ENCODE data around the gene TMEM41B.
"Not testable (repeated sequence)": the region's sequence is repeated elsewhere in the genome, so short reads cannot be mapped to it uniquely, and the experiment has no call there.

The TMEM41B gene

DNA sequence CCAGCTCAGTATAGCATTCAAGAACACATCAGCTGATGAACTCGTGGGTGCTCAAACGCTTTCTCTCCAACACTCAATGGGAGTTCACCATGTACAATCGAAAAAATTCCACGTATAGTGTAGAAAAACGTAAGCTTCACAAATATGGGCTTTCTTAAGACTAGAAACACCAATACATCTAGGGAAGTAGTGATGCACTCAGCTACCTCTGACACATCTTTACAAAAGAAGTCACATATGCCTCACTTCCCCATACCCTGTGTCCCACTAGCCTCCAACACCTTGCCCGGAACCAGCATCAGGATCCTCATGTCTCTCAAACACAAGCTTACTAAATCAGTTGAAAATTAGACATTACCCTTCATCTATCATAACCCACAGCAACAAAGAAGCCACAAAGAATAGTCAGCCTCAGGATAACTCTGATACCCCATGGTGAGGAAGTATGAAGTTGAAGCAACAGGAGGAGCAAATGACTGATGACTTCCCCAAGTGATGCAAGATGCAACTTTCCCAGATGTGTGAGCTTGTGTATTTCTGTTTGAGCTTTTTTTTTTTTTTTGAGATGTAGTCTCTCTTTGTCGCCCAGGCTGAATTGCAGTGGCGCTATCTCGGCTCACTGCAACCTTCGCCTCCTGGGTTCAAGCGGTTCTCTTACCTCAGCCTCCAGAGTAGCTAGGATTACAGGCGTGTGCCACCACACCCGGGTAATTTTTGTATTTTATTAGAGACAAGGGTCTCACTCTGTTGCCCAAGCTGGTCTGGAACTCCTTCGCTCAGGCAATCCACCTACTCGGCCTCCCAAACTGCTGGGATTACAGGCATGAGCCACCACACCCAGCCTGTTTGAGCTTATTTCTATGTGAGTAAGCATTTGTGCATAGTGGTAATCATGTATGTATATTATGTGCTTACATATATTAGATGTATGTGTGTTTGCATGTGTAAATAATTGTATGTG, 40.7 kb downstream of the TMEM41B start:
- no peak for DNase-seq (ENCODE audit: low spot score in 2 of 2)

DNA sequence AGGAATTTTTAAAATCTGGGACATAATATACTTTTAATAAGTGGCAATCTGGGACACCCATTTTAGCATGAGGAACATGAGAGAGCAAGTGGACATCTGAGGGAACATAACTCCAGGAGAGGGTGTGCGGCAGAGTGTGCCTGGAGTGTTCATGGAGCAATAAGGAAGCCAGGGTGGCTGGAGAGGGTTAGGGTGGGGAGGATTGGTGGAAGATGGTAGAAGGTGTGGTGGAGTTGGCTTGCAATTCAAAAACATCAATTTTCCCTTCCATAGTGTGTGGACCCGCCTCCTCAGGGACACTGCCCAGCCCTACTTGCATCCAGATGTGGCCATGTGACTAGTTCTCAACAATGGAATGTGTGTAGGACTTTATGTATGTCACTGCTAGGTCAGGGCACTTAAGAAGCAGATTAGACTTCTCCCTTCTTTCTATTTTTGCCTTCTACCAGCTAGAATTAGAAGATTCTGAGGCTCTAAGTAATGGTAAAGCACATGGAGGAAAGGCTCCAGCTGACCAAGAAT, 44.8 kb downstream of the TMEM41B start:
- H3K36me3 Mint-ChIP-seq = peaks cover 6% of the 10 kb centered on the region
- ATAC-seq (no peak), DNase-seq (ENCODE audit: low spot score in 2 of 2) (no peak)
- H3K9me3 Mint-ChIP-seq = no peaks in the 10 kb centered on the region
- peaks cover 13% of the 10 kb centered on the region for H3K4me1 Mint-ChIP-seq
- no peak overlapping the region for H3K27ac Mint-ChIP-seq
- H3K4me3 Mint-ChIP-seq = no peak overlapping the region

More for the DNA sequence above, 40.7 kb downstream of the TMEM41B start:
- Mint-ChIP-seq H3K9me3 (no peaks in the 10 kb centered on the region), H3K36me3 (peaks cover 6% of the 10 kb centered on the region), H3K4me1 (peaks cover 12% of the 10 kb centered on the region), H3K27ac (no peak overlapping the region), H3K4me3 (no peak overlapping the region)
- no peak for ATAC-seq

DNA sequence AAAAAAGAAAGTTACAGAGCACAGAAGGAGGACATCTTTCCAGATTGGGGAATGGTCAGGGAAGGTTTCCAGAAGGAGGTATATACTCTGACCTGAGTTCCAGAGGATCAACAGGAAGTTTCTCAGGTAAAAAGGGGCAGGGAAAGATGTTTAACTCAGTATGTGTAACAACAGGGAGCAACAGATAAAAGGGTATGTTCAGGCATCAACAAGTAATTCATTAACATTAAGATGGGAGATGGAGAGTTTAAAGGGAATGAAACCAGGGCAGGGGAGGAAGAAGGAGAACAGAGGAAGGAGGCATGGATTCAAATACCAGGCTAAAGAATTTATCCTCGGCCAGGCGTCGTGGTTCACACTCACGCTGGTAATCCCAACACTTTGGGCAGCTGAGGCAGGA, 46.7 kb downstream of the TMEM41B start:
- Mint-ChIP-seq H3K4me1 (peaks cover 15% of the 10 kb centered on the region), H3K36me3 (peaks cover 16% of the 10 kb centered on the region), H3K9me3 (no peaks in the 10 kb centered on the region), H3K4me3 (no peak overlapping the region), H3K27ac (no peak overlapping the region)
- ATAC-seq (no peak), DNase-seq (ENCODE audit: low spot score in 2 of 2) (no peak)

DNA sequence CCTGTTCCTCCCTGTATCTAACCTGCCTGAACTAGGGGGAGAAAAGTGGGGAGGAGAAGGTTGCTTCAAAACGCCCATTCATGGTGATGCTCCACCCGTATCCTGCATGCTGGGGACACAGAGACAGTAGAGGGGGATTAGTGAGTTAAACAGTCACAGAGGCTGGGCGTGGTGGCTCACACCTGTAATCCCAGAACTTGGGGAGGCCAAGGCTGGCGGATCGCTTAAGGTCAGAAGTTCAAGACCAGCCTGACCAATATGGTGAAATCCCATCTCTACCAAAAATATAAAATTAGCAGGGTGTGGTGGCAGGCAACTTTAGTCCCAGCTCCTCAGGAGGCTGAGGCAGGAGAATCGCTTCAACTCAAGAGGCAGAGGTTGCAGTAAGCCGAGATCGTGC, 47.5 kb downstream of the TMEM41B start:
- H3K4me3 Mint-ChIP-seq = no peak overlapping the region

DNA sequence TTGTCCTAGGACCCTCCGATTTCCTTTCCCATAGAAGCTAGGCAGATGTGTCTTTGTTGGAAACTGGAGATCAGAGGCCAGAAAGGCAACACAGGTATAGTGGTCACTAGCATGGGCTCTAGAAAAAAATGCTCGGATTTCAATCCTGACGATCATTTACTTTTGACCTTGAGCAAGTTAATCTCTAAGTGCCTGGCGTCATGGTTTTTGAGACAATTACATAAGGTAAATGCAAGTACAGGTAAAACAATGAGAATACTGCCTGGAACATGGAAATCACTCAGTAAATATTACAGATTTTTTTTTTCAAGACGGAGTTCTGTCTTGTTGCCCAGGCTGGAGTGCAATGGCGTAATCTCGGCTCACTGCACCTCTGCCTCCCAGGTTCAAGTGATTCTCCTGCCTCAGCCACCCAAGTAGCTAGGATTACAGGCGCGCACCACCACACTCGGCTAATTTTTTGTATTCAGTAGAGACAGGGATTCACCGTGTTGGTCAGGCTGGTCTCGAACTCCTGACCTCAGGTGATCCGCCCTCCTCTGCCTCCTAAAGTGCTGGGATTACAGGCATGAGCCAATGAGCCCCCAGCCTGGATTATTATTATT, 48.2 kb downstream of the TMEM41B start:
- ATAC-seq = no peak
- H3K27ac Mint-ChIP-seq = peak overlapping the region; percentile 64
- DNase-seq (ENCODE audit: low spot score in 2 of 2) = no peak
- H3K9me3 Mint-ChIP-seq = no peaks in the 10 kb centered on the region
- peaks cover 19% of the 10 kb centered on the region for H3K4me1 Mint-ChIP-seq
- peaks cover 16% of the 10 kb centered on the region for H3K36me3 Mint-ChIP-seq
- H3K4me3 Mint-ChIP-seq = peak overlapping the region; percentile 70

More for the DNA sequence above, 47.5 kb downstream of the TMEM41B start:
- no peak for DNase-seq (ENCODE audit: low spot score in 2 of 2)
- Mint-ChIP-seq H3K9me3 (no peaks in the 10 kb centered on the region), H3K36me3 (peaks cover 16% of the 10 kb centered on the region), H3K4me1 (peaks cover 15% of the 10 kb centered on the region), H3K27ac (no peak overlapping the region)
- ATAC-seq = no peak

DNA sequence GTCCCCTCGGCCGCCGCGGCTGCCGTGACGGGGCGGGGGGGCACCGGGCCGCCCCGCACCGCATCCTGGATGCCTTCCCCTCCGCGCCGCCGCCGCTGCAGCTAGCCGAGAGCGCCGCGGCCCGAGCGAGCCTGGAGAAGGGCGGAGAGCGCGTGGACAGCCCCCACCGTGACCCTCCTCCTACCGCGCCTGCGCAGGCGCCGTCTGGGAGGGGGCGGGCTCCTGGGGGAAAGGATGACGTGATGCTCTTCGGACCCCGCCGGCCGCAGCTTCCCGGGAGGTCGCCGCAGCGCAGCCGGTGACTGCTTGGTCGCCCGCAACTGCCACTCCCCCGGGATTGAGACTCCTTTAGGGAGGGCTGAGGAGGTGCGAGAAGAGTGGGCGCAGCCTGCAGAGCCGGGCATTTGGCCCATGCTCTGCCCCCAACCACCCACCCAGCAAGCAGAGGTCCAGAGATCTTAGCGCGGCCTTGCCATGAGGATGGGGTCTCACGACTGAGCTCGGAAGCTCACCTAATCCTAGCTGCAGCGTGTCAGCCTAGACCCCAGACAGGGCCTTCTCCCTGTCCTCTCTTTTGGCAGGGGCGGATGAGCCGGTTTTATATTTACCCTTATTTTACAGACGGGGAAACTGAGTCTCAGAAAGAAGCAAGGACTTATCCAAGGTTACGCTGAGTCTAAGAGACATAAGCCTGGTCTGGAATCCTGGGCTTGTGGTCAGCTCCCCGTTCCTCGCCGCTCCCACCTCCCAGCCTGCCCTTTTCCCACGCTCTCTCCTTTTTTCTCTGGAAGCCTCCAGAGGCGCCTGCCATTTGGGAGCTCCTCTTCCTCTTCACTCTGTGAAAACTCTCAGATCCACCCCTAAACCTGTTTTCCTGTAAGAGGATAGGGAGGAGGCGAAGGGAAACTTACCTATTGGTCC, 48.9 kb downstream of the TMEM41B start, which contains the start of gene DENND5A:
Gene DENND5A, minus strand, starts transcription at position 140 of the 921 bp plus-strand sequence. CDS start 281 bp downstream, outside the sequence.
- peaks cover 16% of the 10 kb centered on the region for H3K36me3 Mint-ChIP-seq
- DNase-seq (ENCODE audit: low spot score in 2 of 2) = peak; percentile 20 to 74
- peak within 1 kb of the TSS; percentile 70 for H3K4me3 Mint-ChIP-seq
- peaks cover 27% of the 10 kb centered on the region for H3K4me1 Mint-ChIP-seq
- ATAC-seq = peak; percentile 55
- peak within 1 kb of the TSS; percentile 80 for H3K27ac Mint-ChIP-seq
- H3K9me3 Mint-ChIP-seq = no peaks in the 10 kb centered on the region

DNA sequence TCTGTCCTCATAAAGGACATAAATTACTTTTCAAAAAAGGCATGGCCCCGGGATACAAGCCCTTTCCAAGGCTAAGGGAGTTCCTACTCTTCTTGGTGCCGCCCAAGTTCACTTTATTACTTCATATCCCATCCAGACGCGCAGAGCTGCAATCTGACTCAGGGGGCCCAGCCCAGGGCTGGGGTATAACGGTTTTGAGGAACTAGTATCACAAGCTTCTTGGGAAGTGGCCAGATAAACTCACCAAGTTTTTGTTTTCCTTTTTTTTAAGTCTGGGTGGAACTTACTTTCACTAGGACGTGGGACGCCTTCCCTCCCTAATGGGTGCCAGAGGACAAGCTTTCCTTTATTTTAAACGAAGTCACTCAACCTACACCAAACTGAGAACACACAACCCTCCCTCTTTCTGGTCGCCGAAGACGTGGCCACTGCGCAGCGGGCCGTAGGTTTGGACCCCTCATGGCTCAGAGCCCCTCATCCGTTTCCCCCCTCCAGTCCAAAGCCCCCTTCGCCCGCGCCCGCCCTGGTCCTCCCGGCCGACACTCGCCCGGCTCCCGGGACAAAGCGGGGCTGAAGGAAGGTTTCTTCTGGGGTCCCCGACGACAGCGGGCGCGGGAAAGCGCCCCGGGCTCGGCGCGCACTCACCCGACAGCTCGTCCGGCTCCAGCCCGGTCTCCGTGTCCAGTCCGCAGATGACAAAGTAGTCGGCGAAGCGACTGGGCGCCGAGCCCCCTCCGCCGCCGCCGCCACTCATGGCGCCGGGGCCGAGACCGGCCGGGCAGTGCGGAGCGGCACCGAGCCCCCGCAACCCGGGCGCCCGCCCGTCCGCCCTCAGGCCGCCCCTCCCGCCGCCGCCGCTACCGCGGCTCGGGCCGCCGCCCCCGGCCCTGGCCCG, 49.8 kb downstream of the TMEM41B start:
- Mint-ChIP-seq H3K36me3 (peaks cover 16% of the 10 kb centered on the region), H3K9me3 (no peaks in the 10 kb centered on the region), H3K4me1 (peaks cover 31% of the 10 kb centered on the region), H3K4me3 (peak overlapping the region; percentile 70), H3K27ac (peak overlapping the region; percentile 80)
- ATAC-seq = peak; percentile 57
- peak; percentile 17 to 68 for DNase-seq (ENCODE audit: low spot score in 2 of 2)

DNA sequence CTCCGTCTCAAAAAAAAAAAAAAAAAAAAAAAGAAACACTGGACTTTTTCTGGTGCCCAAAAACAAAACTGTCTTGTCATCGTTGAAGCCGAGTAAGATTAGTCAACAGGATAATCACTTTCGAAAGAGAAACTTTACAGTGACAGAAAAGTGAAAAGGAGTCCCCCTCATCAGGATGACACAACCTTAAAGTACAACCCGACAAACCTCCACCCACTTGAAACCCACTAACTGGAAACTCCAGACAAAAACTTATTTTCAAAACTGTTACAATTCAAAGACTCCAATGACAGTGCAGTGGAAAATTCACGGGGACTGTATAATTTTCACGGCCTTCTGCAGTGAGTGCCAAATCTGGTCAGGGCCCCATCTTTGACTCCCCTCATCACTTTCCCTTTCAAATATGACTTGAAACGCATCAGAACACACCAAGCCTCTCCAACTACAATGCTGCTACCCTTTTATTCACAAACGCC, 50.5 kb downstream of the TMEM41B start:
- DNase-seq (ENCODE audit: low spot score in 2 of 2) = peak; percentile 31 to 83
- Mint-ChIP-seq H3K27ac (peak overlapping the region; percentile 80), H3K9me3 (no peaks in the 10 kb centered on the region), H3K4me1 (peaks cover 31% of the 10 kb centered on the region), H3K36me3 (peaks cover 16% of the 10 kb centered on the region), H3K4me3 (peak overlapping the region; percentile 70)
- ATAC-seq = peak; percentile 88

DNA sequence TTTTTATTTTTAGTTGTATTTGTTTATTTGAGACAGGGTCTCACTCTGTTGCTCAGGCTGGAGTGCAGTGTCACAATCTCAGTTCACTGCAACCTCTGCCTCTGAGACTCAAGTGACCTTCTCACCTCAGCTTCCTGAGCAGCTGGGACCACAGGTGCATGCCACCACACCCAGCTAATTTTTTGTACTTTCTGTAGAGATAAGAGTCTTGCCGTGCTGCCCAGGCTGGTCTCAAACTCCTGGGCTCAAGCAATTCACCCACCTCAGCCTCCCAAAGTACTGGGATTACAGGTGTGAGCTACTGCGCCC, 53.6 kb downstream of the TMEM41B start:
- peaks cover 27% of the 10 kb centered on the region for H3K4me1 Mint-ChIP-seq
- H3K4me3 Mint-ChIP-seq; ATAC-seq; H3K9me3 Mint-ChIP-seq; DNase-seq (ENCODE audit: low spot score in 2 of 2); H3K27ac Mint-ChIP-seq: not testable (repeated sequence)
- H3K36me3 Mint-ChIP-seq = peaks cover 12% of the 10 kb centered on the region

DNA sequence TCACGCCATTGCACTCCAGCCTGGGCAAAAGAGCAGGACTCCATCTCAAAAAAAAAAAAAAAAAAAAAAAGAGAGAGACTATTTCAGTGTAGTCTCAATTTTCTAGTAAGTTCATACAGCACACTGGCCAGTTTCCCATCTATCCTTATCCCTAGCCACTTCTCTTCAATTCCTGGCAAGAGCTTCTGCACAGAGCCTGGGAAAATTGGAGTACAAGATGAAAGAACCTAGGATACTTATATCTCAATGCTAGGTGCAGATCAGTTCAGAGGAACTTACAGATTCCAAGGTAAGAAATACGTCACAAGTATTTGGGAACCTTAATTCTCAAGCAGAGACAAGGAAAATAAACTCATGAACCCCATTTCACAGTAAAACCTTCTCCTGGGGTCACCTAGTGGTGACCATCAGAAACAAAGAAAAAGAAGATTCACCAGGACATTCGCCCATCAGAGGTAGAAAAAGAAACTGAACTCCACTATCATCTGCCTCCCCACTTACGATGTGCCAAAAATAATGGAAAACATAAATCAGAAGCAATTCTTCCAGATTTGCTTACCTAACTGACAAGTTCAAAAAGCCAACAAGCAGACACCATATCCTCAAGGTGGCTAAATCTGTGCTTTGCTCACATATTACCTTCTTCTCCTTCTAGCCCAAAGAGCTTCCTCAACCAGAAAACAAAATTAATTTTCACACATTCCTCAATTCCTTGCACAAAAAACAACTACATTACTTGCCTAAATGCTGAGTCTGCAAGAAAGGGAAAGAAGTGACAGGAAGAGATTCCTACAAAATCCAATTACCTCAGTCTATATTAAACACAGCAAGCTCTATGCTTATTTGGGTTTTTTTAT, 54.2 kb downstream of the TMEM41B start:
- Mint-ChIP-seq H3K27ac (no peak overlapping the region), H3K4me1 (peaks cover 25% of the 10 kb centered on the region), H3K9me3 (no peaks in the 10 kb centered on the region), H3K36me3 (peaks cover 10% of the 10 kb centered on the region), H3K4me3 (no peak overlapping the region)
- DNase-seq (ENCODE audit: low spot score in 2 of 2) (no peak), ATAC-seq (no peak)

DNA sequence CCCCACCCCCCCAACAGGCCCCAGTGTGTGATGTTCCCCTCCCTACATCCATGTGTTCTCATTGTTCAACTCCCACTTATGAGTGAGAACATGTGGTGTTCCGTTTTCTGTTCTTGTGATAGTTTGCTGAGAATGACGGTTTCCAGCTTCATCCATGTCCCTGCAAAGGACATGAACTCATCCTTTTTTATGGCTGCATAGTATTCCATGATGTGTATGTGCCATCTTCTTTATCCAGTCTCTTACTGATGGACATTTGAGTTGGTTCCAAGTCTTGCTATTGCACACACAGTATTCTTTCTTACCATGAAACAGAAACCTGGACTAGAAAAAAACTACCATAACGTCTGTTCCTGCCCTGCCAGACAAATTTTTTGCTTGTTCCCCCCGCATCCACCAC, 56.1 kb downstream of the TMEM41B start:
- not testable (repeated sequence) for H3K9me3 Mint-ChIP-seq; H3K4me3 Mint-ChIP-seq; H3K36me3 Mint-ChIP-seq; ATAC-seq; H3K27ac Mint-ChIP-seq; DNase-seq (ENCODE audit: low spot score in 2 of 2)
- H3K4me1 Mint-ChIP-seq = peaks cover 16% of the 10 kb centered on the region

DNA sequence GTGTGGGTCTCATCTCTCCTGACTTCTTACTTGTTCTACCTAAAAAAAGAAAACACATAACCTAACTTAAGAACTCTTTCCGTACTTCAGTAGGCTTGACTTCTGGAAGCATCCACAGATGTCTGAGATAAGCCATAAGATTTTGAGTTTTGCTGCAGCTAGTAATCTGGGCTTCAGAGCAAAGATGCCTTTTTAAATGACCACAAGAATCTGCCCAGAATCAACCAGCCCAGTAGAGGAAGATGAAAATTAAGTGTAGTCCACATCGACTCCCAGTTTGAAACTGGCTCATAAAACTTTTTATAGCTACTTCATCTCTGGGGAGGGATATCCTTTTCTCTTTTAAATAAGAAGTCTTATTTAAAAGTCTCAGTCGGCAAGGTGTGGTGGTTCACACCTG, 60.0 kb downstream of the TMEM41B start:
- H3K9me3 Mint-ChIP-seq = no peaks in the 10 kb centered on the region
- DNase-seq (ENCODE audit: low spot score in 2 of 2) (no peak), ATAC-seq (no peak)
- H3K4me3 Mint-ChIP-seq = no peak overlapping the region
- peaks cover 18% of the 10 kb centered on the region for H3K4me1 Mint-ChIP-seq
- H3K27ac Mint-ChIP-seq = no peak overlapping the region
- peaks cover 4% of the 10 kb centered on the region for H3K36me3 Mint-ChIP-seq

DNA sequence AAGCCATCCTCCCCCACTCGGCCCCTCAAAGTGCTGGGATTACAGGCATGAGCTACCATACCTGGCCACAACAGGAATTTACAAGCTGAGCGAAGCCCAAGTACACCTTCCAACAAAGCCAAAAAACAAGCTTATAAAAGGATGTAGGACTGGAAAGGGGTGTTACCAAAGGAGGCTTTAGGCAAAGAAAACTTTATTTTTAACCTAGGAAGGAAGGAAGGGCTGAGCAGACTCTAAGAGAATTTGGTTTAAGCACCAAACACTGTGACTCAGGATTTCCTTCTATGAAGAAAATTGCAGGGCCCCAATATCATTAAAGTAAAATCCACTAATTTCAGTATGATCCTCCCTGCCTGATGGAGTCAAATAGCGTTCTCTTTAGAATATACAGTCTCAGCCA, 61.3 kb downstream of the TMEM41B start:
- no peak for DNase-seq (ENCODE audit: low spot score in 2 of 2)

More for the DNA sequence above, 61.3 kb downstream of the TMEM41B start:
- Mint-ChIP-seq H3K4me1 (peaks cover 18% of the 10 kb centered on the region), H3K36me3 (peaks cover 4% of the 10 kb centered on the region), H3K9me3 (no peaks in the 10 kb centered on the region), H3K27ac (no peak overlapping the region), H3K4me3 (no peak overlapping the region)
- no peak for ATAC-seq
